Brain microvascular endothelial cell (primary cell): ENCODE results near the gene SEPHS1.

ENCODE experiments used
- DNase-seq: peaks from one replicate; pipeline ENCODE4 v3.0.0-alpha.2; 2020
- H3K27ac ChIP-seq: fragments of 250-450 bp; sonication (Bioruptor Pico); 2 replicates; pipeline ENCODE4 v1.5.1; 2020; ENCODE audit warnings: mild to moderate bottlenecking, moderate library complexity
- H3K27me3 ChIP-seq: fragments of 250-450 bp; sonication (Bioruptor Pico); replicated peaks from 2 replicates; pipeline ENCODE4 v1.5.1; 2020; ENCODE audit warnings: mild to moderate bottlenecking
- H3K36me3 ChIP-seq: fragments of 250-450 bp; sonication (Bioruptor Pico); replicated peaks from 2 replicates; pipeline ENCODE4 v1.5.1; 2020; ENCODE audit warnings: mild to moderate bottlenecking
- H3K4me3 ChIP-seq: 2 replicates; pipeline ENCODE4 v1.5.1; 2011; ENCODE audit warnings: low read depth, mild to moderate bottlenecking, control low read depth, low read length, moderate library complexity
- in situ Hi-C: cut with HindIII; loops from 2 replicates; pipeline ENCODE4 v1.10.0; 2017; ENCODE audit warnings: low sequenced_read_pairs, low pct_ligation_motif_present
- TF ChIP-seq, protein P1 (sequence below): IDR thresholded peaks from 2 replicates; pipeline ENCODE4 v1.5.1; 2011; ENCODE audit warnings: low read depth, mild to moderate bottlenecking, moderate library complexity, low read length, control low read depth, inconsistent platforms; ENCODE audit errors: missing control alignments

The SEPHS1 gene

DNA sequence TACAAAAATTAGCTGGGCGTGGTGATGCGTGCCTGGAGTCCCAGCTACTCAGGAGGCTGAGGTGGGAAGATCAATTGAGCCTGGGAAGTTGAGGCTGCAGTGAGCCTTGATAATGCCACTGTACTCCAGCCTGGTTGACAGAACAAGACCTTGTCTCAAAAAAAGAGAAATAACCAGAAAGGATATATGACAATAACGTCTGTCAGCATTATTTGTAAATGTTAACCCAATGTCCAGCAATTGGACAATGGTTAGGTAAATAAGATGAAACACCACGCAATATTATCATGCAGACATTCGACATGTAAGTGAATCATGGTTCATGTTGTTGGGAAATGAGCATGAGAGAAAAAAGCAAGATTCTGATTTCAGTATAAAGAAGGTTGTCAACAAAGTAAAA is 44.6 kb upstream of the SEPHS1 start:
- TF ChIP-seq, protein P1, sequence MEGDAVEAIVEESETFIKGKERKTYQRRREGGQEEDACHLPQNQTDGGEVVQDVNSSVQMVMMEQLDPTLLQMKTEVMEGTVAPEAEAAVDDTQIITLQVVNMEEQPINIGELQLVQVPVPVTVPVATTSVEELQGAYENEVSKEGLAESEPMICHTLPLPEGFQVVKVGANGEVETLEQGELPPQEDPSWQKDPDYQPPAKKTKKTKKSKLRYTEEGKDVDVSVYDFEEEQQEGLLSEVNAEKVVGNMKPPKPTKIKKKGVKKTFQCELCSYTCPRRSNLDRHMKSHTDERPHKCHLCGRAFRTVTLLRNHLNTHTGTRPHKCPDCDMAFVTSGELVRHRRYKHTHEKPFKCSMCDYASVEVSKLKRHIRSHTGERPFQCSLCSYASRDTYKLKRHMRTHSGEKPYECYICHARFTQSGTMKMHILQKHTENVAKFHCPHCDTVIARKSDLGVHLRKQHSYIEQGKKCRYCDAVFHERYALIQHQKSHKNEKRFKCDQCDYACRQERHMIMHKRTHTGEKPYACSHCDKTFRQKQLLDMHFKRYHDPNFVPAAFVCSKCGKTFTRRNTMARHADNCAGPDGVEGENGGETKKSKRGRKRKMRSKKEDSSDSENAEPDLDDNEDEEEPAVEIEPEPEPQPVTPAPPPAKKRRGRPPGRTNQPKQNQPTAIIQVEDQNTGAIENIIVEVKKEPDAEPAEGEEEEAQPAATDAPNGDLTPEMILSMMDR: no peak
- Histone ChIP-seq H3K27me3 (no peaks in the 10 kb centered on the region), H3K36me3 (no peaks in the 10 kb centered on the region), H3K27ac (no peak overlapping the region), H3K4me3 (no peak overlapping the region)
- DNase-seq: no peak
- in situ Hi-C loops: no loop called here

DNA sequence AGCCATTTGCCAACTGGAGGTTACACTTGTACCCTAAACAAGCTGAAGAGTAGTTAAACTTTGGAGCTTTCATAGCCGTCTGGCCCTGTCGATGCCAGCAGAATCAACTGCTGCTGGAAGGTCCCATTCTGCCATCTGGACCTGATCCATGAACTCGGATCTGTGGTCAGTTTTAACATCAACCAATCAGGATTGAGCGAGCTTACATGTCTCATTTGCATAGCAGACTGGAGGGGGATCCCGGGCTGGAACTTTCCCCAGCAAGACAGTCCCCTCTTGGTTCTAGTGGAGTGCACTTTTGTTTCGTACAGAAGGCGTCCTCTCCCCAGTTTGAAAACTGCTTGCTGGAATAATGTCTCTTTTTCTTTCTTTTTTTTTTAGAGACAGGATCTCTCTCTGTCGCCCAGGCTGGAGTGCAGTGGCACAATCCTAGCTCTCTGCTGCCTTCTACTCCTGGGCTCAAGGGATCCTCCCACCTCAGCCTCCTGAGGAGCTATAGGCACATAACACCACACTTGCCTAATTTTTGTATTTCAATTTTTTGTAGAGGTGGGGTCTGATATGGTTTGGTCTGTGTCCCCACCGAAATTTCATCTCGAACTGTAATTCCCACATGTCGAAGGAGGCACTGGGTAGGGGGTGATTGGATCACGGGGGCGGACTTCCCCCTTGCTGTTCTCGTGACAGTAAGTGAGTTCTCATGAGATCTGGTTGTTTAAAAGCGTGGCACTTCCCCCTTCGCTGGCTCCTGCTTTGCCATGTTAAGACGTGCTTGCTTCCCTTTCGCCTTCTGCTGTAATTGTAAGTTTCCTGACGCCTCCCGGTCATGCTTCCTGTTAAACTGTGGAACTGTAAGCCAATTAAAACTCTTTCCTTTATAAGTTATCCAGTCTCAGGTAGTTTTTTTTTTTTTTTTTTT is 42.8 kb upstream of the SEPHS1 start:
- in situ Hi-C loops: no loop called here
- H3K4me3 ChIP-seq: no peak overlapping the region

DNA sequence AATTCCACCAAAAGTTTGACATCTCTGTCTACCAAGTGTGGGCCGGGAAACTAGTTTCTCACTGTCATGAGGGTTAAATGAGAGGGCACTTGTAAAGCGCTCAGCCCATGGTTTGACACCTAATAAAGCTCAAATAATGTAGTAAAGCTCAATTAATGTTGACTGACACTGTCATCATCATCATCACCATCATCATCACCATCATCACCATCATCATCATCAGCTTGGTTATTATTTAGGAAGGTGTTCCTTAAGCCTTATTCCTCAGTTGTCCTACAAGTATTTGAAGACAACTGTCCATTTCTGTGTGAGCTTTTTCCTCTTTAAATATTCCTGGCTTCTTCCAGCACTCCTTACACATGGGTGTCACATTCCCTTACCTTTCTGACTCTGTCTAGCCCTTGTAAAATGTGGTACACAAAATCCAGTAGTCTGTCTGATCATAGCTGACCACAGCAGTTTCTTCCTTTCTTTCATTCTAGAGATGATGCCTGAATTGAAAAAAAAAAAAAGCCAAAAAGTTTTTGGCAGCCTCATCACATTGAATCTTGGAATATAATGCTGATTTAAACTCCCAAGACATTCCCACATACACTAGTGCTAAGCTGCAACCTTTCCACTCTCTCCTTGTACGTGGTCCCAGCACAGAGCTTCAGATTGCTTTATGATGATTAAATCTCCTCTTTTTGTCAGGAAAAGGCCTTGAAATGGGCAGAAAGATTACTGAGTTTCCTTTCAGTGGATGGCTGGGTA is 40.6 kb upstream of the SEPHS1 start:
- Histone ChIP-seq H3K4me3 (no peak overlapping the region), H3K36me3 (no peaks in the 10 kb centered on the region), H3K27ac (no peak overlapping the region), H3K27me3 (no peaks in the 10 kb centered on the region)
- DNase-seq: no peak
- TF ChIP-seq, protein P1: no peak
- in situ Hi-C loops: no loop called here

More for the DNA sequence above, 42.8 kb upstream of the SEPHS1 start:
- Histone ChIP-seq H3K27me3 (no peaks in the 10 kb centered on the region), H3K36me3 (no peaks in the 10 kb centered on the region), H3K27ac (no peak overlapping the region)
- TF ChIP-seq, protein P1: no peak
- DNase-seq: no peak

DNA sequence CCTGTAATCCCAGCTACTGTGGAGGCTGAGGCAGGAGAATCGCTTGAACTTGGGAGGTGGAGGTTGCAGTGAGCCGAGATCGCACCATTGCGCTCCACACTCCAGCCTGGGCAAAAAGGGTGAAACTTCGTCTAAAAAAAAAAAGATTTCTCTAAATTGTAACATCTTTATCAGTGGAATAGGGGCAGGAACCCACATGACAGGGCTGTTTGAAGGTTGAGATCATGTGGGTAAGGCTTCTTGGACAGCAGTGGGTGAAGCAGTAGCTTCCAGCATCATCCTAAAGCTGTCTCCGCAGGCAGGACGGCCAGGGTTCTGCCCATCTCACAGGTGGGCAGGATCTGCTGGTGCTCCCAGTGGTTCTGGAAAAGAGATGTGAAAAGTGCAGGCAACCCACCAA is 37.9 kb upstream of the SEPHS1 start:
- H3K27me3 ChIP-seq: peaks cover 7% of the 10 kb centered on the region
- TF ChIP-seq, protein P1: no peak
- no peak overlapping the region for H3K4me3 ChIP-seq
- no peaks in the 10 kb centered on the region for H3K36me3 ChIP-seq
- no peak overlapping the region for H3K27ac ChIP-seq
- in situ Hi-C loops: no loop called here
- DNase-seq: no peak

DNA sequence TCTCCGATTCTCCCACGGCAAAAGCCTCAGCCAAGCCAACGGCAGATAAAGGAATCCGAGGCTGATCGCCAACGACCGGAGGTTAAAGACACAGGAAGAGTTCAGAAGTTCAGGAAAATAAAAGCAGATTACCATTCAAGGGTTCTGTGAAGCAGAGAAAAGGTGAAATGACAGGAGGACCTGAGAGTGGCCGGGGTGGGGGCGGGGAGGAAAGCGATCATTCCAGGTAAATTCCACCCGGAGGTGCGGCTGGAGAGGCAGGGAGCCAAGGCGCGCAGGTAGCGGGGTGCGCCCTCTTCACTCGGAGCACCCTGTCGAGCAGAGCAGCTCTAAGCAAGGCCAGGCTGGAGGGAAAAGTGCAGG is 35.3 kb upstream of the SEPHS1 start:
- no peak for DNase-seq
- TF ChIP-seq, protein P1: no peak
- in situ Hi-C loops: no loop called here
- H3K4me3 ChIP-seq: no peak overlapping the region
- H3K27ac ChIP-seq: no peak overlapping the region
- H3K27me3 ChIP-seq: peaks cover 11% of the 10 kb centered on the region
- H3K36me3 ChIP-seq: no peaks in the 10 kb centered on the region
